HG02610 (cell line): ENCODE data around the gene MAN1A1.
"Not testable (repeated sequence)": the region's sequence is repeated elsewhere in the genome, so short reads cannot be mapped to it uniquely, and the experiment has no call there.

Experiments used
- ATAC-seq: cut with Tn5 transposase; IDR thresholded peaks from one replicate; pipeline ENCODE4 v1.9.1; 2021; ENCODE audit warnings: mild to moderate bottlenecking, moderate library complexity; ENCODE audit not compliant: unreplicated experiment

The MAN1A1 gene

GRCh38 chr6:119308048-119308570, 41.5 kb downstream of the MAN1A1 start:
- no peak for ATAC-seq

GRCh38 chr6:119307056-119307455, 42.5 kb downstream of the MAN1A1 start:
- ATAC-seq: no peak

- no peak for ATAC-seq
Measured at GRCh38 chr6:119306396-119306968, 43.1 kb downstream of the MAN1A1 start.

- no peak for ATAC-seq
Measured at GRCh38 chr6:119303164-119303887, 46.2 kb downstream of the MAN1A1 start.

GRCh38 chr6:119301429-119301828, 48.1 kb downstream of the MAN1A1 start:
- no peak for ATAC-seq

GRCh38 chr6:119299694-119300093, 49.9 kb downstream of the MAN1A1 start:
- no peak for ATAC-seq

GRCh38 chr6:119297049-119297448, 52.5 kb downstream of the MAN1A1 start:
- ATAC-seq: no peak

- no peak for ATAC-seq
Measured at GRCh38 chr6:119296036-119297035, 53.2 kb downstream of the MAN1A1 start.

- peak; percentile 92 for ATAC-seq
Measured at GRCh38 chr6:119294984-119295383, 54.6 kb downstream of the MAN1A1 start.

- ATAC-seq: not testable (repeated sequence)
Measured at GRCh38 chr6:119291060-119291459, 58.5 kb downstream of the MAN1A1 start.

GRCh38 chr6:119290306-119290705, 59.3 kb downstream of the MAN1A1 start:
- ATAC-seq: no peak

GRCh38 chr6:119289651-119290050, 59.9 kb downstream of the MAN1A1 start:
- no peak for ATAC-seq

- no peak for ATAC-seq
Measured at GRCh38 chr6:119285908-119286625, 63.5 kb downstream of the MAN1A1 start.

GRCh38 chr6:119284861-119285521, 64.6 kb downstream of the MAN1A1 start:
- no peak for ATAC-seq

GRCh38 chr6:119283979-119284545, 65.5 kb downstream of the MAN1A1 start:
- ATAC-seq: no peak

GRCh38 chr6:119283214-119283613, 66.3 kb downstream of the MAN1A1 start:
- no peak for ATAC-seq

GRCh38 chr6:119280668-119281067, 68.9 kb downstream of the MAN1A1 start:
- ATAC-seq: no peak

- no peak for ATAC-seq
Measured at GRCh38 chr6:119280080-119280479, 69.5 kb downstream of the MAN1A1 start.

GRCh38 chr6:119278625-119279024, 70.9 kb downstream of the MAN1A1 start:
- no peak for ATAC-seq

GRCh38 chr6:119277052-119277451, 72.5 kb downstream of the MAN1A1 start:
- ATAC-seq: no peak
